B cell (primary cell): ENCODE measurements around the gene AUTS2. TPM values are rescaled to one million over a fixed set of nuclear protein-coding genes. Genes with fewer than 3 reads are reported as not detected.

ENCODE experiments used
- ATAC-seq: fragments of 200-7000 bp; cut with Tn5 transposase; one replicate; pipeline ENCODE4 v1.10.0; 2021; ENCODE audit warnings: low read depth, mild to moderate bottlenecking, moderate number of reproducible peaks, moderate library complexity
- CTCF ChIA-PET: fragments of 350-600 bp; sonication (Branson Sonifier 250); formaldehyde crosslinking; loops from one replicate; lab custom pipeline; 2021; ENCODE audit warnings: antibody characterized with exemption, inconsistent platforms; lab: Charles Lee
- POLR2A ChIA-PET: fragments of 350-600 bp; sonication (Branson Sonifier 250); formaldehyde crosslinking; loops from one replicate; lab custom pipeline; 2021; ENCODE audit warnings: antibody characterized with exemption; lab: Charles Lee
- DNase-seq: peaks from one replicate; pipeline ENCODE4 v3.0.0; 2013
- H2AFZ ChIP-seq: 2 replicates; pipeline ENCODE4 v1.6.1; 2012; ENCODE audit warnings: mild to moderate bottlenecking, low read depth, low read length; ENCODE audit not compliant: insufficient read depth, poor library complexity, severe bottlenecking
- H3K27ac ChIP-seq, 2 donors: 1 replicate in 1 of 2; 2 replicates in 1 of 2; pipeline ENCODE4 v1.5.1; 2012 to 2013; ENCODE audit warnings: low read length in 2 of 2, mild to moderate bottlenecking in 2 of 2, moderate library complexity in 1 of 2
- H3K27me3 ChIP-seq, 4 experiments: fragments of 200-600 bp in 1 of 4; sonication (generic) in 1 of 4; replicated peaks in 1 of 4; 1 replicate in 2 of 4; 2 replicates in 2 of 4; pipeline versions ENCODE4 v1.6.1 to v1.7.0; 2013 to 2016; ENCODE audit warnings: low read length in 3 of 4, mild to moderate bottlenecking in 2 of 4, mixed read lengths in 1 of 4, moderate library complexity in 1 of 4; ENCODE audit not compliant: insufficient read depth in 4 of 4, control insufficient read depth in 3 of 4; ENCODE audit errors: control extremely low read depth in 1 of 4
- H3K36me3 ChIP-seq, 2 experiments: replicated peaks in 1 of 2; 1 replicate in 1 of 2; 2 replicates in 1 of 2; pipeline versions ENCODE4 v1.6.1 to v1.7.1; 2013; ENCODE audit warnings: low read length in 1 of 2; ENCODE audit not compliant: insufficient read depth in 2 of 2, control insufficient read depth in 1 of 2; ENCODE audit errors: control extremely low read depth in 1 of 2, extremely low read depth in 1 of 2
- H3K4me1 ChIP-seq, 2 donors: fragments of 200-600 bp in 1 of 2; sonication (generic) in 1 of 2; 1 replicate in 1 of 2; 2 replicates in 1 of 2; pipeline versions ENCODE4 v1.5.1 to v1.6.1; 2013 to 2017; ENCODE audit warnings: low read length in 2 of 2; ENCODE audit not compliant: control insufficient read depth in 2 of 2, insufficient read depth in 2 of 2
- H3K4me2 ChIP-seq: replicated peaks from 2 replicates; pipeline ENCODE3; 2012; ENCODE audit warnings: mild to moderate bottlenecking, low read depth, low read length; ENCODE audit not compliant: poor library complexity, severe bottlenecking
- H3K4me3 ChIP-seq, 5 experiments: fragments of 200-600 bp in 1 of 5; sonication (generic) in 1 of 5; 1 replicate in 3 of 5; 2 replicates in 2 of 5; pipeline versions ENCODE4 v1.5.1 to v1.7.0; 2011 to 2016; ENCODE audit warnings: low read length in 4 of 5, mild to moderate bottlenecking in 4 of 5, low read depth in 2 of 5, control low read depth in 1 of 5, moderate library complexity in 1 of 5; ENCODE audit not compliant: insufficient read depth in 1 of 5; ENCODE audit errors: control extremely low read depth in 1 of 5, extremely low read depth in 1 of 5
- H3K79me2 ChIP-seq: fragments of 200-600 bp; sonication (generic); one replicate; pipeline ENCODE4 v1.6.0; 2016; ENCODE audit warnings: low read length; ENCODE audit not compliant: control insufficient read depth, insufficient read depth
- H3K9ac ChIP-seq: fragments of 200-600 bp; sonication (generic); 2 replicates; pipeline ENCODE4 v1.6.1; 2017; ENCODE audit warnings: mild to moderate bottlenecking, low read length, moderate library complexity
- H3K9me3 ChIP-seq, 3 donors: one replicate each; pipeline versions ENCODE4 v1.6.1 to v1.7.1; 2013; ENCODE audit warnings: low read length in 2 of 3; ENCODE audit not compliant: control insufficient read depth in 2 of 3, insufficient read depth in 1 of 3; ENCODE audit errors: control extremely low read depth in 1 of 3
- H4K20me1 ChIP-seq: 2 replicates; pipeline ENCODE4 v1.6.0; 2012; ENCODE audit warnings: mild to moderate bottlenecking, low read length; ENCODE audit not compliant: insufficient read depth, control insufficient read depth, poor library complexity, severe bottlenecking
- H3K27ac Mint-ChIP-seq: one replicate; pipeline ENCODE4 v1.8.0; 2021; ENCODE audit warnings: mixed read lengths
- H3K27me3 Mint-ChIP-seq: one replicate; pipeline ENCODE4 v1.8.0; 2021; ENCODE audit warnings: mixed read lengths
- H3K4me1 Mint-ChIP-seq: one replicate; pipeline ENCODE4 v1.8.0; 2021; ENCODE audit warnings: mixed read lengths
- H3K4me3 Mint-ChIP-seq: one replicate; pipeline ENCODE4 v1.8.0; 2021; ENCODE audit warnings: mixed read lengths
- H3K9me3 Mint-ChIP-seq: one replicate; pipeline ENCODE4 v1.8.0; 2022; ENCODE audit warnings: mixed read lengths; ENCODE audit not compliant: insufficient read depth
- EZH2 ChIP-seq: IDR thresholded peaks from 2 replicates; pipeline ENCODE4 v1.6.1; 2012; ENCODE audit warnings: borderline replicate concordance, low read depth, mild to moderate bottlenecking, moderate library complexity, low read length; ENCODE audit not compliant: insufficient read depth, poor library complexity, severe bottlenecking
- WGBS: methylation state at CpG from one replicate; pipeline ENCODE4 v1.1.5; 2013; ENCODE audit warnings: missing lambda C conversion rate; ENCODE audit not compliant: insufficient coverage; 5-methylcytosine and 5-hydroxymethylcytosine counted together
- intact Hi-C: fragments of 100-400 bp; cut with micrococcal nuclease; formaldehyde crosslinking; loops from one replicate; pipeline ENCODE4 v1.10.0; 2022
- polyA plus RNA-seq: library from polyadenylated mRNA; depleted of rRNA; stranded (reverse); fragments of >200 nt; gene quantifications from 2 replicates; pipeline ENCODE4 v1.2.3, GENCODE V29; 2012
- total RNA-seq, 2 donors: library from RNA; stranded (reverse); fragments of 120-200 nt in 1 of 2; gene quantifications; 1 replicate in 1 of 2; 2 replicates in 1 of 2; pipeline versions ENCODE4 v1.2.3 to v1.2.4, GENCODE V29; 2013 to 2022
- TF ChIP-seq, protein P1 (sequence below): fragments of 200-600 bp; IDR thresholded peaks from one replicate; pipeline ENCODE4 v1.8.0; 2022; ENCODE audit warnings: antibody characterized with exemption, mild to moderate bottlenecking

AUTS2 gene
- total and polyA plus RNA-seq, 2 donors (not counting 1 experiment from before 2014, with no cell fraction given) = 22.3 to 35.0 TPM

DNA sequence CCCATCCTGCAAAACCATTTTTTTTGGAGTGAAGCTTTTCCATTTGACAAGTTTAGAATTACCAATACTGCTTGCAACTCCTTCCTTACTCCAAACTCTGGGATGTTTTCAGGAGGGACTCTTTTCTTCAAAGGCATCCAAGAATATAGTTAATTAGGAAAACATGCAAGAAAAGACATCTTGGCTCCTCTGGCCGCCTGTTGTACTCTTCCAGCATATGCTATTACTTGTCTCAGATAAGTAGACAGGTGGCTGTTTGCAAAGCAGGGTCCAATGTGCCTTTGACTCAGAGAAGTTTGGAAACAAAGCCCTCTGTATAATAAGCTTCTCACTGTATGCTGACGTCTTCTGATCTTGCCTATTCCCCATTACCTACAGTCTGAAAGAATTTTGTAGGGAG is 746.5 kb downstream of the AUTS2 start:
- no peaks in the 10 kb centered on the region for H3K36me3 ChIP-seq
- WGBS = no CpG with 5 or more reads among the region's 2 CpGs
- Mint-ChIP-seq H3K27ac (no peak overlapping the region), H3K9me3 (no peaks in the 10 kb centered on the region), H3K4me1 (peaks cover 13% of the 10 kb centered on the region), H3K27me3 (no peaks in the 10 kb centered on the region), H3K4me3 (no peak overlapping the region)
- TF ChIP-seq EZH2 = no peak
- TF ChIP-seq, protein P1, sequence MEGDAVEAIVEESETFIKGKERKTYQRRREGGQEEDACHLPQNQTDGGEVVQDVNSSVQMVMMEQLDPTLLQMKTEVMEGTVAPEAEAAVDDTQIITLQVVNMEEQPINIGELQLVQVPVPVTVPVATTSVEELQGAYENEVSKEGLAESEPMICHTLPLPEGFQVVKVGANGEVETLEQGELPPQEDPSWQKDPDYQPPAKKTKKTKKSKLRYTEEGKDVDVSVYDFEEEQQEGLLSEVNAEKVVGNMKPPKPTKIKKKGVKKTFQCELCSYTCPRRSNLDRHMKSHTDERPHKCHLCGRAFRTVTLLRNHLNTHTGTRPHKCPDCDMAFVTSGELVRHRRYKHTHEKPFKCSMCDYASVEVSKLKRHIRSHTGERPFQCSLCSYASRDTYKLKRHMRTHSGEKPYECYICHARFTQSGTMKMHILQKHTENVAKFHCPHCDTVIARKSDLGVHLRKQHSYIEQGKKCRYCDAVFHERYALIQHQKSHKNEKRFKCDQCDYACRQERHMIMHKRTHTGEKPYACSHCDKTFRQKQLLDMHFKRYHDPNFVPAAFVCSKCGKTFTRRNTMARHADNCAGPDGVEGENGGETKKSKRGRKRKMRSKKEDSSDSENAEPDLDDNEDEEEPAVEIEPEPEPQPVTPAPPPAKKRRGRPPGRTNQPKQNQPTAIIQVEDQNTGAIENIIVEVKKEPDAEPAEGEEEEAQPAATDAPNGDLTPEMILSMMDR = no peak
- no peaks in the 10 kb centered on the region for H3K9me3 ChIP-seq
- intact Hi-C loops = no loop called here
- H3K27ac ChIP-seq = no peak overlapping the region
- no peak overlapping the region for H3K4me3 ChIP-seq
- no peaks in the 10 kb centered on the region for H4K20me1 ChIP-seq
- no peak overlapping the region for H3K9ac ChIP-seq
- no peaks in the 10 kb centered on the region for H3K79me2 ChIP-seq
- ATAC-seq = no peak
- H3K27me3 ChIP-seq = no peaks in the 10 kb centered on the region
- POLR2A ChIA-PET = no interaction called here
- H3K4me2 ChIP-seq = no peak overlapping the region
- DNase-seq = no peak
- H3K4me1 ChIP-seq = peaks cover 10 to 12% of the 10 kb centered on the region in 2 donors
- no peak overlapping the region for H2AFZ ChIP-seq
- CTCF ChIA-PET = no interaction called here

DNA sequence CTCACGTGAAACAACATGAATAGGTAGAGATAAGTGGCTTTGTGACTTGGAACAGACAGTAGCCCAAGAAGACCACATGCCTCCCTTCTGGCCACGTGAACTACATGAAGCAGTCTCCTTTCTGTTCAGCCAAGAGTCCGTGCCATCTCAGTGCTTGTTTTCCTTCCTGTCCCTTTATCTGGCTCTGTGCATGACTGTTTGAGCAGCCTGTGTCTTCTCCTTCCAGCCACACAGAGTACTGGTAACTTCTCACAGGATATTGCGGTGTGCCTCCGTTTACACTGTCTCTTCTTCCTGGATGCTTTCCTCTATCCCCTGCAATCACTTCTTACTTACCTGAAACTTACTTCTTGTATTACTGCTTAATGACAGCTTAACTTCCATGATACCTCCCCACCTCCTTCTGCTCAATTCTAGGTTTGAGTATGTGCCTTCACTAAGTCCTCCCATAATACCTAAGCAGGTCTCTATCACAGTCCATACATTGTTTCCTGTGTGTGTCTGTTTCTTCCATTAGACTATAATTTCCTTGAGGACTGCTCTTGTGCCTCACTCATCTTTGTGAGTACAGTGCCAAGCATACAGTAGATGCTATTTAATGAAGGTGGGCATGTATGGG is 748.7 kb downstream of the AUTS2 start:
- Mint-ChIP-seq H3K9me3 (peaks cover 3% of the 10 kb centered on the region), H3K4me1 (peaks cover 13% of the 10 kb centered on the region), H3K27ac (no peak overlapping the region), H3K27me3 (no peaks in the 10 kb centered on the region), H3K4me3 (no peak overlapping the region)
- H3K36me3 ChIP-seq = no peaks in the 10 kb centered on the region
- no peak overlapping the region for H3K4me3 ChIP-seq
- no peak overlapping the region for H3K9ac ChIP-seq
- no peak for ATAC-seq
- no peak for DNase-seq
- no peaks in the 10 kb centered on the region for H4K20me1 ChIP-seq
- no peaks in the 10 kb centered on the region for H3K9me3 ChIP-seq
- ChIA-PET CTCF (no interaction called here), POLR2A (no interaction called here)
- no peak overlapping the region for H3K4me2 ChIP-seq
- WGBS = 87% methylated on average over 4 of the region's 5 CpGs
- no peaks in the 10 kb centered on the region for H3K79me2 ChIP-seq
- H3K27ac ChIP-seq = no peak overlapping the region
- no peaks in the 10 kb centered on the region for H3K27me3 ChIP-seq
- no peak for TF ChIP-seq EZH2
- TF ChIP-seq, protein P1 = no peak
- H2AFZ ChIP-seq = no peak overlapping the region
- H3K4me1 ChIP-seq = peaks cover 10 to 12% of the 10 kb centered on the region in 2 donors
- intact Hi-C loops = no loop called here
